Hepatocyte (in vitro differentiated cells): ENCODE results near the gene UBL4A. TPM values are rescaled to one million over a fixed set of nuclear protein-coding genes. Genes with fewer than 3 reads are reported as not detected.

Experiments
- DNase-seq: peaks from one replicate; pipeline ENCODE4 v3.0.0-alpha.2; 2016; ENCODE audit warnings: low spot score
- H2AFZ ChIP-seq: fragments of 200-600 bp; sonication (generic); 2 replicates; pipeline ENCODE4 v1.6.0; 2016; ENCODE audit warnings: antibody characterized with exemption, mild to moderate bottlenecking
- H3K27ac ChIP-seq: fragments of 200-600 bp; sonication (generic); 2 replicates; pipeline ENCODE4 v1.5.1; 2016; ENCODE audit warnings: mild to moderate bottlenecking
- H3K27me3 ChIP-seq: fragments of 200-600 bp; sonication (generic); 2 replicates; pipeline ENCODE4 v1.6.1; 2016
- H3K36me3 ChIP-seq: fragments of 200-600 bp; sonication (generic); replicated peaks from 2 replicates; pipeline ENCODE4 v1.5.1; 2016; ENCODE audit warnings: low read depth; ENCODE audit not compliant: insufficient read depth
- H3K4me1 ChIP-seq: fragments of 200-600 bp; sonication (generic); 2 replicates; pipeline ENCODE4 v1.5.1; 2016; ENCODE audit warnings: mild to moderate bottlenecking, moderate library complexity; ENCODE audit not compliant: insufficient read depth
- H3K4me2 ChIP-seq: fragments of 200-600 bp; sonication (generic); 2 replicates; pipeline ENCODE4 v1.6.0; 2016
- H3K4me3 ChIP-seq: fragments of 200-600 bp; sonication (generic); 2 replicates; pipeline ENCODE4 v1.5.1; 2016; ENCODE audit warnings: mild to moderate bottlenecking
- H3K79me2 ChIP-seq: fragments of 200-600 bp; sonication (generic); 2 replicates; pipeline ENCODE4 v1.6.0; 2017; ENCODE audit warnings: mild to moderate bottlenecking
- H3K9me2 ChIP-seq: fragments of 200-600 bp; sonication (generic); replicated peaks from 2 replicates; pipeline ENCODE4 v1.6.0; 2017; ENCODE audit warnings: mild to moderate bottlenecking; ENCODE audit not compliant: insufficient read depth
- H3K9me3 ChIP-seq: fragments of 200-600 bp; sonication (generic); 2 replicates; pipeline ENCODE4 v1.5.1; 2016; ENCODE audit warnings: low read depth, mild to moderate bottlenecking
- H4K20me1 ChIP-seq: fragments of 200-600 bp; sonication (generic); 2 replicates; pipeline ENCODE4 v1.6.0; 2016; ENCODE audit warnings: mild to moderate bottlenecking; ENCODE audit not compliant: insufficient read depth, poor library complexity, severe bottlenecking
- EZH2 ChIP-seq: fragments of 200-600 bp; sonication (generic); IDR thresholded peaks from 2 replicates; pipeline ENCODE4 v1.6.1; 2016; ENCODE audit warnings: antibody characterized with exemption, mild to moderate bottlenecking, borderline replicate concordance
- EZH2phosphoT487 ChIP-seq: fragments of 200-600 bp; sonication (generic); IDR thresholded peaks from one replicate; pipeline ENCODE4 v1.6.1; 2018; ENCODE audit warnings: antibody characterized with exemption, mild to moderate bottlenecking, low read depth, moderate library complexity; ENCODE audit not compliant: unreplicated experiment, severe bottlenecking
- WGBS: methylation state at CpG from one replicate; pipeline ENCODE4 v1.1.6; 2016; ENCODE audit warnings: low lambda C conversion rate; ENCODE audit errors: missing lambda C conversion rate; 5-methylcytosine and 5-hydroxymethylcytosine counted together
- polyA plus RNA-seq: library from polyadenylated mRNA; unstranded; fragments of >200 nt; fragmentation: Nextera tagmentation; extraction: Ambion mirVana; gene quantifications from 2 replicates; pipeline ENCODE4 v1.2.1, GENCODE V29; 2016
- total RNA-seq: library from RNA; depleted of rRNA; stranded (reverse); fragments of >200 nt; gene quantifications from 2 replicates; pipeline ENCODE4 v1.2.3, GENCODE V29; 2014
- TF ChIP-seq, protein P1 (sequence below): fragments of 200-600 bp; sonication (generic); IDR thresholded peaks from 2 replicates; pipeline ENCODE4 v1.5.1; 2016; ENCODE audit warnings: antibody characterized with exemption, mild to moderate bottlenecking; ENCODE audit not compliant: poor library complexity

UBL4A gene
- total and polyA plus RNA-seq, 2 experiments from 2014 or later, result 25.0 to 34.0 TPM

DNA sequence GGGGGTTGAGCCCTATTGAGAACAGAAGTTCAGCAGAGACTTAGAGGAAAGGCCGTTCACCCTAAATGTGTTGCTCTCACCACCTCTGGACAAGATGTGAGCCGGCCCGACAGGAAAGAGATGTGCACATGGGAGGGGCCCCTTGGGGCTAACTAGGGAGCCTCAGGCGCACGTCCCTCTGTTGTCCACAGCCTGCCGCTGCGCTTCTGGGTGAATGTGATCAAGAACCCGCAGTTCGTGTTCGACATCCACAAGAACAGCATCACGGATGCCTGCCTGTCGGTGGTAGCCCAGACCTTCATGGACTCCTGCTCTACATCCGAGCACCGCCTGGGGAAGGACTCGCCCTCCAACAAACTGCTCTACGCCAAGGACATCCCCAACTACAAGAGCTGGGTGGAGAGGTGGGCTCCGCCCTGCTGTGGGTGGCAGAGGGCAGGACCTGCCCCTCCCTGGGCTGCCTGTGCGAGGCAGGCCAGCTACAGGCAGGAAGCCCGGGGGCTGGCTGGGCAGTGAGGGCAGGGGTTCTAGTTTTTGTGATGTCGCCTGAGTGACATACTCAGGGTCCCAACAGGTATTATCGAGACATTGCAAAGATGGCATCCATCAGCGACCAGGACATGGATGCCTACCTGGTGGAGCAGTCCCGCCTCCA lies 15.4 kb downstream of the UBL4A start:
- Histone ChIP-seq H3K4me2 (no peak overlapping the region), H3K79me2 (no peaks in the 10 kb centered on the region), H3K9me3 (no peaks in the 10 kb centered on the region), H3K36me3 (no peaks in the 10 kb centered on the region), H3K4me3 (no peak overlapping the region), H3K27ac (no peak overlapping the region), H2AFZ (no peak overlapping the region), H4K20me1 (no peaks in the 10 kb centered on the region), H3K4me1 (no peaks in the 10 kb centered on the region), H3K27me3 (no peaks in the 10 kb centered on the region), H3K9me2 (no peaks in the 10 kb centered on the region)
- DNase-seq, result no peak
- TF ChIP-seq EZH2 (no peak), EZH2phosphoT487 (no peak)
- TF ChIP-seq, protein P1, sequence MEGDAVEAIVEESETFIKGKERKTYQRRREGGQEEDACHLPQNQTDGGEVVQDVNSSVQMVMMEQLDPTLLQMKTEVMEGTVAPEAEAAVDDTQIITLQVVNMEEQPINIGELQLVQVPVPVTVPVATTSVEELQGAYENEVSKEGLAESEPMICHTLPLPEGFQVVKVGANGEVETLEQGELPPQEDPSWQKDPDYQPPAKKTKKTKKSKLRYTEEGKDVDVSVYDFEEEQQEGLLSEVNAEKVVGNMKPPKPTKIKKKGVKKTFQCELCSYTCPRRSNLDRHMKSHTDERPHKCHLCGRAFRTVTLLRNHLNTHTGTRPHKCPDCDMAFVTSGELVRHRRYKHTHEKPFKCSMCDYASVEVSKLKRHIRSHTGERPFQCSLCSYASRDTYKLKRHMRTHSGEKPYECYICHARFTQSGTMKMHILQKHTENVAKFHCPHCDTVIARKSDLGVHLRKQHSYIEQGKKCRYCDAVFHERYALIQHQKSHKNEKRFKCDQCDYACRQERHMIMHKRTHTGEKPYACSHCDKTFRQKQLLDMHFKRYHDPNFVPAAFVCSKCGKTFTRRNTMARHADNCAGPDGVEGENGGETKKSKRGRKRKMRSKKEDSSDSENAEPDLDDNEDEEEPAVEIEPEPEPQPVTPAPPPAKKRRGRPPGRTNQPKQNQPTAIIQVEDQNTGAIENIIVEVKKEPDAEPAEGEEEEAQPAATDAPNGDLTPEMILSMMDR, result no peak
- 89% methylated on average over 23 of the region's 23 CpGs for WGBS

DNA sequence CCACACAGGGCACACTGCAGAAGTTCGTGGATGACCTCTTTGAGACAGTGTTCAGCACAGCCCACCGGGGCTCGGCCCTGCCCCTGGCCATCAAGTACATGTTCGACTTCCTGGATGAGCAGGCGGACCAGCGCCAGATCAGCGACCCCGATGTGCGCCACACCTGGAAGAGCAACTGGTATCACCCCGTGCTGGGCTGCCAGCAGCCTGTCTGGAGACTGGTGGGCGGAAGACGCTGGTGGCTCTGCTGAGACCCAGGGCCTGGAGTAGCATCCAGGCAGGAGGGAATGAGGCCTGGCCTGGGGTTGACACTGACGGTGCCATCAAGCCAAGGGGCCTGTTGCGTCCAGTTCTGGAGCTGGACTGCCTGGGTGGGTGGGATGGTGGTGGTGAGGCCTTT lies 16.0 kb downstream of the UBL4A start:
- H3K9me3 ChIP-seq, result no peaks in the 10 kb centered on the region
- no peaks in the 10 kb centered on the region for H3K27me3 ChIP-seq
- TF ChIP-seq EZH2phosphoT487, result no peak
- TF ChIP-seq EZH2, result no peak
- TF ChIP-seq, protein P1, result no peak
- 93% methylated on average over 14 of the region's 14 CpGs for WGBS
- H3K79me2 ChIP-seq, result no peaks in the 10 kb centered on the region
- H3K4me1 ChIP-seq, result no peaks in the 10 kb centered on the region
- H3K4me3 ChIP-seq, result no peak overlapping the region
- no peaks in the 10 kb centered on the region for H3K36me3 ChIP-seq
- no peak overlapping the region for H2AFZ ChIP-seq
- no peaks in the 10 kb centered on the region for H4K20me1 ChIP-seq
- H3K4me2 ChIP-seq, result no peak overlapping the region
- DNase-seq, result no peak
- H3K9me2 ChIP-seq, result no peaks in the 10 kb centered on the region
- H3K27ac ChIP-seq, result no peak overlapping the region

DNA sequence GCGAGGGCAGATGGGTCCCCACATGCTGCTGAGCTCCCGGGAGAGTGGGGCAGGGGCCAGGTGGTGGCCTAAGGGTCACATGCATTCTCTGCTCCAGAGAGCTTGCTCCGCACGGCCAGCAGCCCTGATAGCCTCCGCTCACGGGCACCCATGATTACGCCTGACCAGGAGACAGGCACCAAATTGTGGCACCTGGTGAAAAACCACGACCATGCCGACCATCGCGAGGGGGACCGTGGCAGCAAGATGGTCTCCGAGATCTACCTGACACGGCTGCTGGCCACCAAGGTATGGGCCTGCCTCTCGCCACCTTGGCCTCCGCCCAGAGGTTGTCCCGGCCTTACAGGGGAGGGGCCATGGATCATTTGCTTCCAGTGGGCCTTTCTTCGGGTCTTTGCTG lies 16.5 kb downstream of the UBL4A start:
- Histone ChIP-seq H3K4me2 (no peak overlapping the region), H4K20me1 (no peaks in the 10 kb centered on the region), H3K36me3 (no peaks in the 10 kb centered on the region), H2AFZ (no peak overlapping the region), H3K27me3 (no peaks in the 10 kb centered on the region), H3K9me2 (no peaks in the 10 kb centered on the region), H3K4me1 (no peaks in the 10 kb centered on the region), H3K27ac (no peak overlapping the region), H3K9me3 (no peaks in the 10 kb centered on the region), H3K4me3 (no peak overlapping the region), H3K79me2 (no peaks in the 10 kb centered on the region)
- TF ChIP-seq, protein P1, result no peak
- WGBS, result 93% methylated on average over 18 of the region's 18 CpGs
- no peak for DNase-seq

DNA sequence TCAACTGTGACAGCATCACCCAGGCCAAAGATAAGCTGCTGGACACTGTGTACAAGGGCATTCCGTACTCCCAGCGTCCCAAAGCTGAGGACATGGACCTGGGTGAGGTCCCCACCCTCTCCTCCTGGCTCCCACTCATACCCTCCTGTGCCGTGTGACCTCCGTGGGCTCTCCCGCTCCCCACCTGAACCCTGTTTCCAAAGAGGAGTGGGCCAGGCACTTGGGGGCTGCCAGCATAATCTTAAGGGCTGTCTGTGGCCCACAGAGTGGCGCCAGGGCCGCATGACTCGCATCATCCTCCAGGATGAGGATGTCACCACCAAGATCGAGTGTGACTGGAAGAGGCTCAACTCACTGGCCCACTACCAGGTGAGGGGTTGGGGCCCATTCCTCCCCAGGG lies 17.3 kb downstream of the UBL4A start:
- Histone ChIP-seq H2AFZ (no peak overlapping the region), H3K4me2 (no peak overlapping the region), H3K9me3 (no peaks in the 10 kb centered on the region), H3K79me2 (no peaks in the 10 kb centered on the region), H3K36me3 (no peaks in the 10 kb centered on the region), H3K4me1 (no peaks in the 10 kb centered on the region), H3K9me2 (no peaks in the 10 kb centered on the region), H3K4me3 (no peak overlapping the region), H3K27ac (no peak overlapping the region), H3K27me3 (no peaks in the 10 kb centered on the region), H4K20me1 (no peaks in the 10 kb centered on the region)
- TF ChIP-seq, protein P1, result no peak
- TF ChIP-seq EZH2, result no peak
- TF ChIP-seq EZH2phosphoT487, result no peak
- DNase-seq, result no peak
- 86% methylated on average over 9 of the region's 9 CpGs for WGBS
